Colonic mucosa (tissue), 4 donors: ENCODE measurements around the gene THSD4. TPM values are rescaled to one million over a fixed set of nuclear protein-coding genes. Genes with fewer than 3 reads are reported as not detected.
"Not testable (repeated sequence)": the region's sequence is repeated elsewhere in the genome, so short reads cannot be mapped to it uniquely, and the experiment has no call there.

Experiments used
- DNase-seq: peaks from one replicate; pipeline ENCODE4 v3.0.0-alpha.2; 2020
- H3K27ac ChIP-seq: fragments of 200-600 bp; one replicate; pipeline ENCODE4 v1.8.0; 2021
- H3K27me3 ChIP-seq: fragments of 200-600 bp; one replicate; pipeline ENCODE4 v1.8.0; 2021
- H3K36me3 ChIP-seq: fragments of 200-600 bp; one replicate; pipeline ENCODE4 v1.8.0; 2021
- H3K4me1 ChIP-seq: fragments of 200-600 bp; one replicate; pipeline ENCODE4 v1.8.0; 2021; ENCODE audit warnings: mild to moderate bottlenecking
- H3K4me3 ChIP-seq: fragments of 200-600 bp; one replicate; pipeline ENCODE4 v1.8.0; 2021
- H3K9ac ChIP-seq, 2 donors: one replicate each; pipeline ENCODE4 v1.7.0; 2013; ENCODE audit warnings: control low read depth in 2 of 2, low read depth in 2 of 2, low read length in 2 of 2
- H3K9me3 ChIP-seq: fragments of 200-600 bp; one replicate; pipeline ENCODE4 v1.8.0; 2021
- intact Hi-C: fragments of 100-400 bp; cut with DNase I; formaldehyde crosslinking; loops from one replicate; pipeline ENCODE4 v1.14.1; 2022
- total RNA-seq, 2 donors: library from RNA; stranded (reverse); fragmentation: NEBNext Ultra II Directional in 1 of 2; extraction: Animal tissue kit (Norgen Biotek cat#: 25700) in 1 of 2; gene quantifications; one replicate each; pipeline ENCODE4 v1.2.1, GENCODE V29; 2021
- TF ChIP-seq, protein P1 (sequence below): fragments of 200-600 bp; IDR thresholded peaks from one replicate; pipeline ENCODE4 v1.8.0; 2022; ENCODE audit warnings: antibody characterized with exemption, mild to moderate bottlenecking
- donor health status: healthy.
- donor health status: DM: no; HTN: no; CAD: no.
- donor health status: DM: no; HTN: no; CAD: no.

Gene THSD4
- total RNA-seq, 2 donors from 2014 or later: 18.8 to 23.5 TPM

- Histone ChIP-seq H3K27me3 (no peaks in the 10 kb centered on the region), H3K4me3 (no peak overlapping the region), H3K9me3 (no peaks in the 10 kb centered on the region), H3K27ac (no peak overlapping the region), H3K4me1 (peaks cover 3% of the 10 kb centered on the region), H3K36me3 (no peaks in the 10 kb centered on the region), H3K9ac (no peak overlapping the region)
- no peak for DNase-seq
- TF ChIP-seq, protein P1, sequence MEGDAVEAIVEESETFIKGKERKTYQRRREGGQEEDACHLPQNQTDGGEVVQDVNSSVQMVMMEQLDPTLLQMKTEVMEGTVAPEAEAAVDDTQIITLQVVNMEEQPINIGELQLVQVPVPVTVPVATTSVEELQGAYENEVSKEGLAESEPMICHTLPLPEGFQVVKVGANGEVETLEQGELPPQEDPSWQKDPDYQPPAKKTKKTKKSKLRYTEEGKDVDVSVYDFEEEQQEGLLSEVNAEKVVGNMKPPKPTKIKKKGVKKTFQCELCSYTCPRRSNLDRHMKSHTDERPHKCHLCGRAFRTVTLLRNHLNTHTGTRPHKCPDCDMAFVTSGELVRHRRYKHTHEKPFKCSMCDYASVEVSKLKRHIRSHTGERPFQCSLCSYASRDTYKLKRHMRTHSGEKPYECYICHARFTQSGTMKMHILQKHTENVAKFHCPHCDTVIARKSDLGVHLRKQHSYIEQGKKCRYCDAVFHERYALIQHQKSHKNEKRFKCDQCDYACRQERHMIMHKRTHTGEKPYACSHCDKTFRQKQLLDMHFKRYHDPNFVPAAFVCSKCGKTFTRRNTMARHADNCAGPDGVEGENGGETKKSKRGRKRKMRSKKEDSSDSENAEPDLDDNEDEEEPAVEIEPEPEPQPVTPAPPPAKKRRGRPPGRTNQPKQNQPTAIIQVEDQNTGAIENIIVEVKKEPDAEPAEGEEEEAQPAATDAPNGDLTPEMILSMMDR: no peak
- intact Hi-C loops: no loop called here
These were observed 5.2 kb downstream of the THSD4 start for GRCh38 chr15:71120428-71120944.

GRCh38 chr15:71121442-71121841, 6.2 kb downstream of the THSD4 start:
- Histone ChIP-seq H3K27me3 (no peaks in the 10 kb centered on the region), H3K9me3 (no peaks in the 10 kb centered on the region), H3K4me1 (peaks cover 4% of the 10 kb centered on the region), H3K9ac (no peak overlapping the region), H3K4me3 (no peak overlapping the region), H3K27ac (no peak overlapping the region), H3K36me3 (no peaks in the 10 kb centered on the region)
- TF ChIP-seq, protein P1: no peak
- intact Hi-C loops: no loop called here
- no peak for DNase-seq

DNA sequence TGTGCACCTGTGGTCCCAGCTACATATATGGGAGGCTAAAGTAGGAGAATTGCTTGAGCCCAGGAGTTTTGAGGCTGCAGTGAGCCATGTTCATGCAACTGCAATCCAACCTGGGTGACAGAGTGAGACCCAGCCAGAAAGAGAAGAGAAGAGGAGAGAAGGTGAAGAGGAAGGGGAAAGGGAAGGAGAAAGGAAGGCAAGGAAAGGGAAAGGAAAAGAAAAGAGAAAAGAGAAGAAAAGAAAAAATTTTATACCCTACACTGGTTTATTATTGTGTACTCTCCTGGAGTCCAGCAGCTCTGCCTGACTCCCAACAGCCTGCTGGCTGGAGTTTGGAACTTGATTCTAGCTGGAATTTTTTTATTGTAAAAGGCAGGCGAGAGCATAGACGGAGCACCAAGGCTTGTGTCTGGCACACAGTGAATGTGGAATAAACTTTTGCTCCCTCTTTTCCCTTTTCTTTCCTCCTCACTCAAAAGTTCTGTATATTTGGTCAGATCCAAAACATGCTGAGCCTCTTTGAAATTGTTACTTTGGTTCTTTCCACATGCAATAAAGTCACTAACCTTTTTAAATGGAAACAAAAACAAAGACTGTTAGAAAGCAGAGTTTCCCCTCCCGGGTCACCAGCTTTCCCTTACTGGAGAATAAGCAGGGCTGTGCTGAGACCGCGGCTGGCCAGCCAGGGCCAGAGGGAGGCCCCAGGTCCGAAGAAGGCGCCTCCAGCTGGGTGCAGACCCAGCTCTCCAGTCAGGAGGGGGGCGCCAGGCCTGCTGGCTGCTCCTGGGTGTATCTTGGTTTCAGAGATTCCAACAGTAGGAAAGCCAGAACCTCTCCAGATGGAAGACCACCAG, 9.9 kb downstream of the THSD4 start:
- no peaks in the 10 kb centered on the region for H3K27me3 ChIP-seq
- peaks cover 4% of the 10 kb centered on the region for H3K4me1 ChIP-seq
- TF ChIP-seq, protein P1: no peak
- H3K9ac ChIP-seq: no peak overlapping the region
- no peak for DNase-seq
- no peak overlapping the region for H3K4me3 ChIP-seq
- intact Hi-C loops: no loop called here
- no peaks in the 10 kb centered on the region for H3K9me3 ChIP-seq
- H3K27ac ChIP-seq: peak overlapping the region; percentile 32
- H3K36me3 ChIP-seq: no peaks in the 10 kb centered on the region

DNA sequence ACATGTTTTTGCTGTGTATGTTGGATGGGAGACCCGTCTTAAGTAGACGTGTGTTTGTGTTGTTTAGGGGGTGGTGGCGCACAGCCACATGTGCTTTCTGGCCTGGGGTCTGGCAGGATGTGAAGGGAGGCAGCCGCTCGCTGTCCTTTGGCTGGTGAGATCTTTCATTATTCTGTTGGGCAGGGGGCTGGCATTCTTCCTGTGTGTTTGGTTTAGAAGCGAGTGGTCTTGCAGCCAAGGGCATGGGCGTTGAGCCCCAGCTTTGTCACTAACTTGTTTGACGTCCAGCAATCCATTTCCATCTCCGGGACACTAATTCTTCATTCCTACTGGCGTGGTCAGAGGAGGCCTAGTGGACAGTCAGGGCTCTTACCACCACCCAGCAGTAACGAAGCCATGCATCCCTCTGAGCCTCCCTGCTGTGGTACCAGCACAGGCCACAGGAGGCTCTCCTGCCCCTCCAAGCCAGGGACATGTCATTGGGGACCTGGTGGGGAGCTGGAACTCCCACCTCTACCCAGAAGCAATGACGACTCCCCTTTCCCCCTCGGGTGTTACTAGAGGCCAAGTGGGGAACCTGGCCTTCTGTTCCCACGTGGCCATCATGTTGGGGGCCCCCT, 10.7 kb downstream of the THSD4 start:
- H3K4me3 ChIP-seq: no peak overlapping the region
- H3K36me3 ChIP-seq: no peaks in the 10 kb centered on the region
- TF ChIP-seq, protein P1: no peak
- H3K9ac ChIP-seq: no peak overlapping the region
- H3K27ac ChIP-seq: peak overlapping the region; percentile 32
- H3K9me3 ChIP-seq: no peaks in the 10 kb centered on the region
- intact Hi-C loops: no loop called here
- no peak for DNase-seq
- H3K4me1 ChIP-seq: peaks cover 4% of the 10 kb centered on the region
- H3K27me3 ChIP-seq: no peaks in the 10 kb centered on the region

DNA sequence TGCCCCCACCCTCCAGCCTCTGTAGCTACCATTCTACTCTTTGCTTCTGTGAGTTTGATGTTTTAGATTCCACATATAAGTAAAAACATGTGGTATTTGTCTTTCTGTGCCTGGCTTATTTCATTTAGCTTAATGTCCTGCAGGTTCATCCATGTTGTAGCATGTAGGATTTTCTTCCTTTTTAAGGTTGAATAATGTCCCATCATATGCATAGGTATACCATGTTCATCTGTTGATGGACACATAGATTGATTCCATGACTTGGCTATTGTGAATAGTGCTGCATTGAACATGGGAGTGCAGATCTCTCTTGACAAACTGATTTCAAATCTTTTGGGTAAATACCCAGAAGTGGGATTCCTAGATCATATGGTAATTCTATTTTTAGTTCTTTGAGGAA, 11.8 kb downstream of the THSD4 start:
- Histone ChIP-seq H3K36me3 (no peaks in the 10 kb centered on the region), H3K4me3 (no peak overlapping the region), H3K4me1 (peaks cover 4% of the 10 kb centered on the region), H3K9ac (no peak overlapping the region), H3K27ac (no peak overlapping the region), H3K27me3 (no peaks in the 10 kb centered on the region), H3K9me3 (no peaks in the 10 kb centered on the region)
- DNase-seq: no peak
- intact Hi-C loops: no loop called here
- TF ChIP-seq, protein P1: no peak

GRCh38 chr15:71128159-71128558, 12.9 kb downstream of the THSD4 start:
- H3K4me3 ChIP-seq, DNase-seq, H3K9me3 ChIP-seq, H3K4me1 ChIP-seq, H3K9ac ChIP-seq, H3K27me3 ChIP-seq, H3K36me3 ChIP-seq, H3K27ac ChIP-seq, intact Hi-C loops: not testable (repeated sequence)
